CD4-positive, alpha-beta T cell treated with Interleukin-4 for 1 hour (primary cell): ENCODE results near the gene AGBL4.

Experiments
- DNase-seq, 2 donors: peaks; one replicate each; pipeline ENCODE4 v3.0.0-alpha.2; 2020 to 2022

Gene AGBL4

DNA sequence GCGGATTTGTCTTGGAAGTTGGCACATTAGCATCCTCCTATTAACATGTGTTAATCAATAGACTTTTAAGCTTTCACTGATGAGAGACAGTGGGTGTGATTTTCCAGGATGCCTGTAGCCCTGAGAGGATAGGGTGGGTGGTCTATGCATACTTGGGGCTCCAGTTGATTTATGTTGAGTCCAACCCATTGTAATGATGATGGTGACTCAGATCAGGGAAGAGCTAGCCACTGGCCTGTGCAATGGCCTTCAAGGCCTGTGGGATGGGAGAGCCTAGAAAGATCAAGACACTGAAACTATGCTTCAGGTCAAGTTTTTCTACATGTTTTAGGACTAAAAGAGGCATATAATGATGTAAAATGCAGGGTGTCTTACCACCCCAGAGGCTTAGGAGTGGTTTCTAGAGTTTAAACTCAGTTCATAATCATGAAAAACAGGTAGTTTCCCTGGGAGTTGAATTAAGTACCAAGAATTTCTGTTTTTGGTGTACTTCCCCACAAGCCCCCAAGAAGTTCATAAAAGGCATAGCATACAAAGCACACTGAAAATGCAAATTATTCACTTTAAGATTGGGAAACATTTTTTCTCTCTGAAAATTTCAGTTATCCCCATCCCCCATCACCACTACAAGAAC is 1267.0 kb downstream of the AGBL4 start:
- DNase-seq, result no peak

DNA sequence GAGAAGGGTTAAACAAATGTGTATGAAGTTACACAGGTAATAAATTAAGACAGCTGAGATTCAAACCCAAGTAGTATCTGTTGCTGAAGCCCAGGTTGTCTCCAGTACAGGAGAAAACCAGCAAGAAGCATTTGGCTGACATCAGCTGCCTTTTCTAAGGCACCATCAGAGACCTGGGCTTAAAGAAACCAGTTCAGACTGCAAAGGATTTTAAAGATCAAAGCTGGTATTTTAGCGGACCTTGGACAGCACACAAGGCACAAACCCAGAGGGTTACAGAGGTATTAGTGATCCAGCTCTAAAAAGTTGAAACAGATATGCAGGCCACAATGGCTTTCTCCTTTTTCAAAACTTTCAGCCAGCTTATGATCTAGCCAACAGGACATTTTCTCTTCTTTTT is 1270.5 kb downstream of the AGBL4 start:
- no peak for DNase-seq

DNA sequence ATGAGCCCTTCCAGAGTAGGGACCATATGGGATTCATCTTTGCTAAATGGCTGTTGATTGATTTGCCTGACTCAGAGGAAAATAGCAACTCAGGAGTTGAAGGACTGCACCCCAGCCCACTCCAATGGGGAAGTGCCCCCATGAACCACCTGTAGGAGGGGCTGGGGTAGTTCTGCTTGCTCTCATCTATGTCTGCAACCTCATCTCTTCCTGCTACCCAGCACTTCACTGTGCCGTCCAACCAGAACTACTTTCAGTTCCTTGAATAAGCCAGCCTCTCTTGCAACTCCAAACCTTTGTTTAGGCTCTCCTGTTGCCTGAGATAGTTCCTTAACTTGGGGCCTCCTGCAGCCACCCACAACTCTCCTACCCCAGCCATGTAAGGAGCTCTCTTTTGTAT is 1273.6 kb downstream of the AGBL4 start:
- peak in 1 of 2 donors; percentile 52 for DNase-seq

DNA sequence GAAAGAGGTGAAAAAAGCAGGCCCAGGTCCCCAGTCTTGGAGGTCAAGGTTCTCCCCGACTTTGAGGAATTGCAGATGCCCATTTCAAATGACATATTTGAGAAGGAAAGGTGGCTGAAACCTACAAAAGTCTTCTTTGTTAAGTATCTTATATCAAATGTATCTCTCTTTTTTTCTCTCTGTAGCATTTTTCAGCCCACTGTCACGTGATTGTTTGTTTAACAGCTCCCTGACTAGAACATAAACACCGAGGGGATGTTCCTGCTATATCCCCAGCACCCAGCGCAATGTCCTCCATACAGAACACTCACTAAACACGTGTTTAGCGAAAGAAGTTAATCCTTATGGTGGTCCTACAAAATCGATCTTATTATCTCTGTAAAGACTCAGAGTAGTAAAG is 1274.7 kb downstream of the AGBL4 start:
- DNase-seq, result no peak

DNA sequence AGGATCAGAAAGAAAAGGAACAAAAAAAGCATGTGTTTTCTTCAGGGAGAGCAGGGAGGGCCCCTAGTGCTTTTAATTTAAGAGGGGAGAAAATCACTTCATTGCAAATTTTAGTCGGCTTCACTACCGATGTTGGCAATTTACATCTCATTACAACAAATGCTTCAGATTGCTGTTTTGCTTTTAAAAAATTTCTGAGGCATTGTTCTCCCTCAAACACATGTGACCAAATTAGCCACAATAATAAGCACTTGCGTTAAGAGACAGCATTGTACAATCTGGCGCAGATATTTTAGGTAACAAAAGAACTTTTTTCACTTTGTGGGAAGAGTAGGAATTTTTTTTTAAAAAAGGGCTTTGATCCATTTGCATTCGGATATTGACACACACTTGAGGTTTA is 1276.8 kb downstream of the AGBL4 start:
- no peak for DNase-seq

DNA sequence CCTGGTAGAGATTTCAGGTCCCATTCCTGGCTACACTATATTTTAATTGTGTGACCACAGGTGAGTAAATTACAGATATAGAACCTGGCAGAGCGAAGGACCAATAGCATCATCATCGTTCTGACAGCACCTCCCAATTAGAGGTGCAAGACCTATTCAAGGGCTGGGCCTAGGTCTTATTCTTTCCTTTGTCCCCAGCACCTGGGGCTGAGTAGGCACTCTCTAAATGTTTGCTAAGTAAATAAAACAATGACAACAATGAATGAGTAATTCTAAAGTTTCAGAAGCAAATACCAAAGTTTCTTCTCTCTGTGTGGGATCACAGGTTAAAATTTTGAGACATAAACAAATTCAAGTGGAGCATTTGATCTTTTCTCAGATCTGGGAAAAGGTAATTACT is 1279.7 kb downstream of the AGBL4 start:
- DNase-seq, result no peak

DNA sequence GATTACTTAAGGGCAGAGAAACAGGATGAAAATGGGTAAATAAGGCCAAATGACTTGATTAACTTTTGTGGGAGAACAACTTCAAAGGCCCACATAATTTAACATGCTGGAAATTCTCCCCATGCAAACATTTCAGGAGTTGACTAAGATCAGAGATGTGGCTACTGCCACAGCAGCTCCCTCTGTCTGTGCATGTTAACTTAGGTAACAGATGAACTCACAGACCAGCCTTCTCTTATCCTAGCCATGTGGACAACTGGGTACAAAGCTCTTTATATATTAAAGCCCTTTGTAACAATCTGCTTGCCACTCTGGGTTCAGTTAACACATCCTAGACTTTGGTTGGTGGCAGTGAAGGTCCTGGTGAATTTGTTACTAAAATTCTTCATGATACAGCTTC is 1280.3 kb downstream of the AGBL4 start:
- no peak for DNase-seq

DNA sequence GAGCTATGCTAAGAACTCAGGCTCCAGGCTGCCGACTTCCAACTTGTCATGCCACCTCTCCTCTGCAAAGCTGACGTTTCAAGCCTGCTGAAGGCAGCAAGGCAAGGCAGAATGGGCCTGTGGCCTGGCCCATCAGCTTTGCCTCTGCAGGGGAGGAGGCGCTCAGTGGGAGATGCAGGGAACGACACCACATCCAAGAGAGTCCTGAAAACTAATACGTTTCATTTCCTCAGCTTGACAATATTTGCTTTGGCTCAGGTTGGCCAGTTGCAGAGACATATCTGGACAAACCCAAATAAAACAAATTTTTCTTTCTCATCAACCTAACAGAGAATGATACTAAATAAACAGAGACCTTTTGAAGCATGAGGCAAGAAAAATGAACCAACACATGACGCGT is 1282.4 kb downstream of the AGBL4 start:
- DNase-seq, result no peak

DNA sequence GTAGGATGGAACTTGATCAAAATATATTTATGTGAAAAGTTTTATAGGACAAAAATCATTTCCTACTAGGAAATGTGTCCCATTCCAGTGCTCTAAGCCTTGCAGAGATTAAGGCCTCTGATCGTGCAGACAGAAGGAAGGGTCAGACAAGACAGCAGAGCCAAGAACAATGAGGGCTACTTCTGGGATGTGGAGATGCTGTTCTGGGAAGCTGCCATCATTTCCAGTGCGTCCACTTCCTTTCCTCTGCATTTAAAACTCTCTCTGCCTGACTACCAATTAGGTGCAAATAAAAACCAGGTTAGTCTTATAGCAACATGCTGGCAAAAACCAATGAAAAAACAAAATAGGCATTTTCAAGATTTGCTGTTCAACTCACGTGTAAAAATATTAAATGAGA is 1283.1 kb downstream of the AGBL4 start:
- no peak for DNase-seq

DNA sequence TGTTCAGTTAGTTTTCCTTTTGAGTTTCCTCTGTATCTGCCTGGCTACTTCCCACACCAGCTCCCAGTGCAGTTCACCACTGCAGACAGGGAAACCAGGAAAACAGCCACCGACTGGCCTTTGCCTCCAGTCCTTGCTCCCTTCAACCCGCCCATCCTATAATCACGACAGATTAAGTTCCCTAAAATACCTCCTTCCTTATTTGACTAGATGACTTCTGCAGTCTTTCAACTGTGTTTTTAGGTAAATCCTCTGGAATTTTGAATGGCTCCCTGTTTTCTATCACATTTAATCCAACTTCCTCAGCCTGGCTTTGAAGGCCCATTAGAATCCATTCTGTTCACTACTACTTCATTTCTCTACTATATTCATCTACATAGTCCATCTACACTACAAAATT is 1284.7 kb downstream of the AGBL4 start:
- DNase-seq, result no peak

DNA sequence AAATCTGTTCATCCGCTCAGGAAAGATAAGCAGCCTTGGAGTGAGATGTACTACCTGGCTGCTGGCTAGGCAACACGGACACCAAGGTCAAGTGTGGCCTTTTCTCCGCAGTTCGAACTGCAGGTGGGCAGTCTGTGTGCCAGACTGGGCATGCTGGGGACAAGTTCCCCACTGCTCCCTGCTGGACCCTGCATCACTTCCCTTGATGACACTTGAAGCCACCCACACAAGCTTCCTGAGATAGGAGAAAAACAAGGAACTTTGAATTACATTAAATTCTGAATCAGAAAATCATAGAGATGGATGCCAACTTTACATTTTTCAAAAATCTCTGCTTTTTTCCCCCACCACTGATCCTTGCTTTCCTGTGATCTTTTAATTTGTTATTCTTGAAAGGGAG is 1285.4 kb downstream of the AGBL4 start:
- DNase-seq, result no peak

DNA sequence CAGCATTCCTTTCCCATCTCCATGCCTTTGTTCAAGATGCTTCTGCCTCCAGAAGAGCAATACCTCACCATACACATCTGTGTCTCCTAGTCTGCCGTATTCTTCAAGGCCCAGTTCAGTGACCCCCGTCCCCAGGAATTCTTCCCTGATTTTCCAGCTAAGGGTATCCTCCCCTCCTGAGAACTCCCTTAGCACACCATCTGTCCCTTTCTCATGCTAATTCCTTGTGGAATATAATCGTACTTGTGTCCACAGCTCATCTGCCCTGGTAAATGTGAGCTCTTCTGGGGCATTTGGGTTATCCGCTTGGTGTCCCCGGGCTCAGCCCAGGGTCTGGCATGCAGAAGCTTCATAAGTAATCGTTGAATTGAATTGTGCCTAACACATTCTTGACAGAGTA is 1288.0 kb downstream of the AGBL4 start:
- no peak for DNase-seq

DNA sequence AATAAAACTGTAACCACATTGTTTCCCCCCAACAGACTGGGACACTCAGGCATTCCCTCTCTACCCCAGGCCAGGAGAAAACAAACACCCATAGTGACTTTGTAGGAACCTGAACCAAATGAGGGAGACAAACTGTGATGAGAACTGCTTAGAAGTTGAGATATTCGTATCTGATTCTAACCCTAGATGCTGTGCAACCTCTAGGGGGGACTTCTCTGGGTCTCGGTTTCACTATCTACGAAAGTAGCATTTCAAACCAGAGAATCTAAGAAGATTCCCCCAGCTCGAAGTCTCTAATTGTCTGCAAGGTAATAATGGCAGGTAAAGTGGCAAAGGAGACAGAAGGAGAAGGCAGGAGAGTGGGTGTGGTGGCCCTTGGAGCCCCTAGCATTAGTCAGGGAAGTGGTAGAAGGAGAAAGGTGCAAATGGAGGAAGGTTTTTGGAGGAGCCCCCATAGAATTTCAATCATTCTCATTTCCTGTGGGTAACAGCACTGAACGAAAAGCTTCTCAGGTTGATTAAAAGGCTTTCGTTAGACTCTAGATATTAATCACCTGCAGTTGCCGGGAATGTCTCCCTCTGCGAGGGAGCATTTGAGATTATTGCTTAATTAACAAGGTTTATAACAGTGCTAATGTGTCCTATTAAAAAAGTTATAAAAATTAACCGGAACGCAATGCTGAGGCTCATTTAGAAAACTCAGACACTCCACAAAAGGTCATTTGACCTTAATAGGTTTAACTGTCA is 1293.4 kb downstream of the AGBL4 start:
- DNase-seq, result no peak

DNA sequence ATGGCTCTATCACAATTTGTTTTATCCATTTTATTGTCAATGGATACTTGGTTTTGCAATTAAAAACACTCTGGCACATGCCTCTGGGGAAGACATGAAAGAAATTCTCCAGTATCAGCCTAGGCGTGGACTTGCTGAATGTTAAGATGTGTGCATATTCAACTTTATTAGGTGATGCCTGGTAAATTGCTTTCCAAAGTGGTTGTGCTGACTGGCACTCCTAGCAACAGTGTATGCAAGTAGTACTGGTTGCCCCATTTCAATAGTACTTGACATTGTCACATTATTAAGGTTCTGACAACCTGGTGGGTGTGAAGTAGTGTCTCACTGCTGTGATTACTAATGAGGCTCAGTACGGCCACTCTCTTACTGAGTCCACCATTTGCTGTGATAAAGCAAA is 1295.2 kb downstream of the AGBL4 start:
- DNase-seq, result no peak

DNA sequence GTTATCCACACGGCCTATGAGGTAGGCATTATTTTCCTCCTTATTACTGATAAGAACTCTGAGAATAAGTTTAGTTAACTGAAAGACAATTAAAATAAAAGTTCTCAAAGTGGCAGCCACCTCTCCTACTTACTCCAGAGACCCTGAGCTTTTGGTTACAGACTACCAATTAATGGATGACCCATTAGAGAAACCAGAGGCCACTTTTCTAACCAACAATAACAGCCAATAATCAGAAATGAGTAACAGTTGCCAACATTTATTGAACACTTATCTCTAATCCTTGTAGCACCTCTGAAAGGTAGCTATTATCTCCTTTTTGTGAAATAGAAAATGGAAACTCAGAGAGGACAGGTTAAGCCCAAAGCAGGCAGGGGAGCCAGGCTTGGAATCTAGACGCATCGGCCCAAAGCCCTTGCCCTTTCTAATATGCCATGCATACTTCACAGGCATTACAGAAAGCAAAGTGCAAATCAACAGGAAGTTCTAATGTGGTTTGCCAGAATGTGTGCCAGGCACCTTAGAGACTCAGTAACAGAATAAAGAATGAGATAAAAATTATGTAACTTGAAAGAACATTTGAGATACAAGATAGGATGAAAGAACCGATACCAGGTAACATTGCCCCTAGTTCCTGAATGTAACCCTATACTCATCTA is 1297.1 kb downstream of the AGBL4 start:
- DNase-seq, result no peak

DNA sequence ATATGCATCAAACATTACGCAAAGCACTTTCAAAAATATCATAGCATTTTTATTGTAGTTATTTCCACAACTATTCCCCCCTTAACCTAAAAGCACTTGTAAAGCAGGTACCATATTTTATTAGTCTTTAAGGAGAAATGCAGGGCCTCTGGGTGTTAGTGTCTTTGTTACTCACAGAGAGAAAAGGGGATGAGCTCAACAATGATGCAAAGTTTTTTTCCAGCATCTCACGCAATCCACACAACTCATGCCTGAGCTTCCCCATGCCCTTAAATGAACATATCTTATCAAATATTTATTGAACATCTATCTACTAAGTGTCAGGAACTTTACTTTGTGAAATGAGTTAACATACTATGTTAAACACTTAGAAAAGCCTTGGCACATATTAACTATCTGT is 1297.6 kb downstream of the AGBL4 start:
- no peak for DNase-seq

DNA sequence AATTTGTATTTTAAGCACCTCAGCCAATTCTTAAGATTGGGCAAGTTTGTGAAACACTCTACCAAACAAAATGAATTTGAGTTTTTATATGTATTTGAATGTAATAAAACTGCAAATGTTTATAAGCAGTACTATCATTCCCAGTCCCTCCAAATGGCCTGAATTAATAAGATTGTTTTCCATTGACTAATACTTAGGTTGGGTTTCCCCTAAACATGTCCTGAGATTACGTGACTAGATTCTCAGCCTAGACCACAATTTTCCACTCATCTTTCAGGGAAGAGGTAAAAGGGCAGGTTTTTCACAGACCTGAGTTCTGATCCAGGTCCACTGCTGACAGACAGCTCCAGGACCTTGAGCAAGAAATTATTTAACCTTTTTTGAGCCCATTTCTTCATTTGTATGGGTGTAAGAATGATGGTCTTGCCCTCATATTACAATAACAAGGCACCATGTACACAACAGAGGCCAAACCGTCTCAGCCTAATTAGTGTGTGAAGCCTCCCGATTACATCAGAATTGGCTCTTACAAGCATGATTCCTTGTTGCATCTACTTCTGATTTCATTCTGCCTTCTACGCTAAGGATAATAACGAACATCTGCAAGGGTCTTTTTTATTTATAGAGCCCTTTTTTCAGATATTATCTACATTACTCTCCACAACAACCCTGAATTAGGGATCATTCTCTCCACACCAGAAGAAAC is 1298.3 kb downstream of the AGBL4 start:
- no peak for DNase-seq

DNA sequence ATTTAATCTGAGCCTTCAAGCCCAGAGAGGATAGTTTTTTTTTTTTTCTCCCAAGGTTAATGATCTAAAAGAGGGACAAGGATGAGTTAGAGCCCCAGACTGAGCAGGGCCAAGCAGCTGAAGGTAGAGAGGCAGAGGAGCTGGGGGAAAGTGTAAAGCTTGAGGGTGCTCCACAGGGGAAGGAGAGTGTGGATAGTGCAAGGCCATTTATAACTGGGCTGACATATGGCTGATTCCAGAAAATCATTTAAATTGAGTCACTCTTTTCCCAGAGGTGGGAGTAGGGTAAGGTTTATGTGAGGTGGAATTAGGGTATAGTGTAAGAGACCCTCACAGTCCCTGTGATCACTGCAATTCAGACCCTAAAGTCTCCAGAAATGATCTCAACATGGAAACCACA is 1302.8 kb downstream of the AGBL4 start:
- DNase-seq, result no peak

DNA sequence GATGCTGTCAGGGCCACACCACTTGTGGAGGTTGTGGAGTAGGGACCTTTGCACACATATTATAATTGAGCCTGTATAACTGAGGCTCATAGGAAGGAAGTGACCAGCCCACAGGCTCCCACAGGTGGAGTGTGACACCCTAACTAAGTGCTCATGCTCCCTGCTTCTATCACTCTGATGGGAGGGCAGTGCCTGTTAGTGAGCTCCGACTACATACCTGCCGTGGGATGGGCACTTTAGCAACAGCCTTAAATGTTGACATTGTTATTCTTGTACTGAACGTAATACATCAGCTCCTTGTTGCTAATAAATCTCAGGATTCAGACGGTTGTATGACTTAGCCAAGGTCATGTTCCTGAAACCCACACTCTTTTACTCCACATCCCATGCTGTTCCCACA is 1305.0 kb downstream of the AGBL4 start:
- DNase-seq, result no peak

DNA sequence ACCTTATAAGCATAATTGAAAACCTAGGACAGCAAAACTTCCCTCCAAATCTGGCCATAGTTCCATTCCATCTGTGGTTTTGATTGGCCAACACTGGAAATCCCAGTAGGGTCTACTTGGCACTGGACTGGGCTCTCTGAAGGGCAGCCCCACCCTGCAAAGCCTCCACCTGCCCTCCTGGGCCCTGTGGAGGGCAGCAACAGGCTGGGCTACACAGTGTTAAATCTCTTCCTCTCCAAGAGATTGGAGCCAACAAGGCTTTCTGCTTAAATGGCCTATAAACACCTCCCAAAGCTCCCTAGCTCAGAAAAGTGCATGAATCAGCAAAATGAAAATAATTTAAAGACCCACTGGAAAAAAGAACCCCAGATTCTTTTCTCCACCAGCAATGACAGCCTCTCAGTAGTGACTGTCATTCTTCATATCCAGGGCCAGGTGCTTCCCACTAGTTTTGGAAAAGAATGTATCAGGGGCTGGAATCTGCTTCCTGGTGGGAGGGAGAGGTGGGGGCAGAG is 1305.6 kb downstream of the AGBL4 start:
- no peak for DNase-seq

DNA sequence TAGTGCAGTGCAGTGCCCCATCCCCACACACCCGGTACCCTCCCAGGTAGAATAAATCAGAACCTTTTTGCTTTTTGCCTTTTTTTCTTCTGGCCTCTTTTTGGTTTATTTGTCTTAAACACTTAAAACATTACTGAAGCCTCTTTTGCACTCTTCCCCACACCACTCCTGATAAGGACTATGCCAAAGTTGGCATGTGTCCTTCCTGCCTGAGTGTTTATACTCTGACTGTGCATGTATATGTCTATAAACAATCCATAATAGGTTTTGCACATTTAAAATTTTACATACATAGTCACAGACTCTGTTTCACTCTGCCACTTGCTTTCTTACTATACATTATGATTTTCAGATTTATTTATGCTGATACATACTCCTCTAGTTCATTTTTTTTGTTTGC is 1306.7 kb downstream of the AGBL4 start:
- DNase-seq, result no peak

DNA sequence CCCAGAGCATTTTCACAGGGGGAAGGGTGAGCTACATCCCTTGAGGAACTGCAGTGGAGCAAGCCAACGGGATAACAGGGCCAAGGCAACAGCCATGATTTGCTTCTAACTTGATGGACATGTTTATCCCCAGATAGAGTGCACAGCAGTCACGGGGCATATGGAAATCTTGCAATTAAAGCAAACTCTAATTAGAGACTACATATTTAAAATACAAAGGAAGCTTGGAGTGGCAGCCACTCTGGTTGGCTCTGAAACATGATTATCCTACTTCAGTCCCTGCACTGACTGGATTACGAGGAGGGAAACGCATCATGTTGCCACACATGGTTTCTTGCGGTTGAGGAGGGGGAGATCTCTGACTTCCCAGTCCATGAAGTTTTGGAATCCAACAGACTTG is 1307.8 kb downstream of the AGBL4 start:
- DNase-seq, result no peak

DNA sequence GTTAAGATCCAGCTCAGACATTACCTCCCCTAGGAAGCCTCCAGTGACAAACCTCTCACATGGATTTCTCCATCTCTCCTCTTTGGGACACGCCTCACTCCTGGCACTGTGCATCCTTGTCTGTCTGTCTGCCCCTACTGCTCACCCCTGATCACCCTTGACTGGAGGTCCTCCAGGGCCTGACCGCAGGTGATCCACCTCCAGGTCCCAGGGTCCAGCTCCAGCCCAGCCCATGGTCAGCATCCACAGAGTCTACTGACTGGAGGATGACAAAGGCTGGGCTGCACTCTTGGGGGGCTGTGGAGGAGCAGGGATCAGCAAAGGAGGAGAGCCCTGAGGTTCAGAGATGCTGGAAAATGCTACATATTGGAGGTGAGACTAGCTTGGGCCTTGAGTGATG is 1312.8 kb downstream of the AGBL4 start:
- DNase-seq, result no peak

DNA sequence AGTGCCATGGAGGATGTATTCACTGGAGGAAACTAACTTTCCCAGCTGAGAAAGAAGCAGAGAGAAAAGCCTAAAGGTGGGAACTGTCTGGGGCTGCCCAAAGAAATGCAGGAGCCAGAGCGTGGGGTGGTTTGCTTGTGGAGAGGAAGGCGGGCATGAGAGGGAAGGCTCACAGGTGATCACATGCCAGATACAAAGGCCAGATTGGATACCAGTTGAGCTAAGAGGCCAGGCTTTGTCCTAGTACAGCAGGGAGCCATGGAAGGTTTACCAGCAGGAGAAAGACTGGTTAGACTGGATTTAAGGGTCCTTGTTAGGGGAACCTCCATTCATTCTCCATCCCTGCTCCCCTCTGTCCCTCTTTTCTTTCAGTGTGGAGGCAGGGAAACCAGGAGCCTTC is 1313.4 kb downstream of the AGBL4 start:
- DNase-seq, result no peak
